Endothelial cell of umbilical vein (primary cell): ENCODE data around the gene ZNFX1. TPM values are rescaled to one million over a fixed set of nuclear protein-coding genes. Genes with fewer than 3 reads are reported as not detected.

Source experiments
- BruUV-seq: library from RNA; stranded (reverse); fragments of 400-500 nt; replicated peaks from 2 replicates; lab custom pipeline; 2021; lab: Mats Ljungman, UMichigan
- CTCF ChIA-PET: fragments of 300-600, 350-600 bp; sonication (Branson Sonifier 250); formaldehyde crosslinking; loops from one replicate; lab custom pipeline; 2021; ENCODE audit warnings: antibody characterized with exemption, inconsistent platforms; lab: Charles Lee
- POLR2A ChIA-PET: fragments of 300-600, 350-600 bp; sonication (Branson Sonifier 250); formaldehyde crosslinking; loops from one replicate; lab custom pipeline; 2021; ENCODE audit warnings: antibody characterized with exemption, inconsistent platforms; lab: Charles Lee
- DNase-seq: peaks from one replicate; pipeline ENCODE4 v3.0.0-alpha.2; 2011; ENCODE audit warnings: low read depth, low spot score
- FAIRE-seq: peaks from 2 replicates; lab custom pipeline; 2011; peaks lifted over from hg19 to GRCh38; lab: Jason Lieb, UNC
- H2AFZ ChIP-seq: 2 replicates; pipeline ENCODE4 v1.6.0; 2012; ENCODE audit warnings: low read depth, low read length, control low read depth, inconsistent platforms
- H3K27ac ChIP-seq: 2 replicates; pipeline ENCODE4 v1.5.1; 2011; ENCODE audit warnings: low read depth, mild to moderate bottlenecking, control low read depth, low read length, moderate library complexity; ENCODE audit not compliant: insufficient read depth
- H3K27me3 ChIP-seq, 2 experiments: 2 replicates each; pipeline versions ENCODE4 v1.6.0 to v1.6.1; 2011; ENCODE audit warnings: low read length in 2 of 2, mixed read lengths in 1 of 2; ENCODE audit not compliant: control insufficient read depth in 2 of 2, insufficient read depth in 2 of 2
- H3K36me3 ChIP-seq, 2 experiments: 2 replicates in 1 of 2; 3 replicates in 1 of 2; pipeline ENCODE4 v1.5.1; 2011; ENCODE audit warnings: low read length in 2 of 2, mild to moderate bottlenecking in 1 of 2, moderate library complexity in 1 of 2; ENCODE audit not compliant: control insufficient read depth in 2 of 2, insufficient read depth in 2 of 2; ENCODE audit errors: extremely low read depth in 1 of 2
- H3K4me1 ChIP-seq: 3 replicates; pipeline ENCODE4 v1.5.1; 2011; ENCODE audit warnings: mild to moderate bottlenecking, low read length; ENCODE audit not compliant: control insufficient read depth, insufficient read depth; ENCODE audit errors: extremely low read depth
- H3K4me2 ChIP-seq: 2 replicates; pipeline ENCODE4 v1.6.1; 2011; ENCODE audit warnings: low read length, control low read depth, mixed read lengths; ENCODE audit not compliant: insufficient read depth
- H3K4me3 ChIP-seq, 3 experiments: fragments of 200-600 bp in 1 of 3; sonication (generic), shearing (Covaris generic) in 1 of 3; replicated peaks in 1 of 3; 2 replicates each; pipeline ENCODE4 v1.5.1; 2011 to 2016; ENCODE audit warnings: control low read depth in 3 of 3, low read length in 3 of 3, mild to moderate bottlenecking in 2 of 3, inconsistent platforms in 1 of 3, low read depth in 1 of 3, moderate library complexity in 1 of 3; ENCODE audit not compliant: insufficient read depth in 1 of 3
- H3K79me2 ChIP-seq: 2 replicates; pipeline ENCODE4 v1.6.0; 2012; ENCODE audit warnings: low read length, inconsistent platforms; ENCODE audit not compliant: control insufficient read depth, insufficient read depth
- H3K9ac ChIP-seq: replicated peaks from 2 replicates; pipeline ENCODE3; 2011; ENCODE audit warnings: low read length, control low read depth; ENCODE audit not compliant: insufficient read depth; ENCODE audit errors: extremely low read depth
- H3K9me1 ChIP-seq: replicated peaks from 3 replicates; pipeline ENCODE4 v1.6.0; 2011; ENCODE audit warnings: mild to moderate bottlenecking, low read length; ENCODE audit not compliant: control insufficient read depth, insufficient read depth; ENCODE audit errors: extremely low read depth
- H3K9me3 ChIP-seq: replicated peaks from 2 replicates; pipeline ENCODE4 v1.5.1; 2012; ENCODE audit warnings: low read length, inconsistent platforms; ENCODE audit not compliant: control insufficient read depth, insufficient read depth
- H4K20me1 ChIP-seq: replicated peaks from 2 replicates; pipeline ENCODE3; 2011; ENCODE audit warnings: mild to moderate bottlenecking, low read length; ENCODE audit not compliant: control insufficient read depth, insufficient read depth; ENCODE audit errors: extremely low read depth
- FOS ChIP-seq: IDR thresholded peaks from 2 replicates; pipeline ENCODE4 v1.6.1; 2011; ENCODE audit warnings: mild to moderate bottlenecking, low read length, moderate library complexity, borderline replicate concordance; ENCODE audit not compliant: insufficient read depth
- POLR2A ChIP-seq: IDR thresholded peaks from 2 replicates; pipeline ENCODE4 v1.6.1; 2012; ENCODE audit warnings: low read depth, mild to moderate bottlenecking, control low read depth, low read length
- POLR2AphosphoS5 ChIP-seq: IDR thresholded peaks from 2 replicates; pipeline ENCODE4 v1.6.1; 2012; ENCODE audit warnings: low read depth, mild to moderate bottlenecking, control low read depth, low read length, moderate library complexity; ENCODE audit not compliant: insufficient read depth
- dilution Hi-C: fragments of 300-500 bp; cut with MboI; formaldehyde crosslinking; loops from one replicate; pipeline ENCODE4 v1.15.0; 2019; ENCODE audit warnings: low sequenced_read_pairs; ENCODE audit not compliant: extremely low pct_ligation_motif_present
- intact Hi-C: fragments of 100-400 bp; cut with micrococcal nuclease; formaldehyde crosslinking; loops from one replicate; pipeline ENCODE4 v1.10.0; 2022
- polyA plus RNA-seq, 4 experiments: library from polyadenylated mRNA; depleted of rRNA in 3 of 4; stranded (reverse) in 3 of 4; unstranded in 1 of 4; fragments of >200 nt; gene quantifications; 2 replicates each; pipeline versions ENCODE4 v1.2.1 to v1.2.3, GENCODE V29; 2011 to 2012; ENCODE audit warnings: missing spikeins in 1 of 4
- total RNA-seq: library from RNA; stranded (reverse); gene quantifications from 2 replicates; pipeline ENCODE4 v1.2.3, GENCODE V29; 2021

Gene ZNFX1
- total and polyA plus RNA-seq, 2 donors (not counting 3 experiments of a cell fraction or from before 2014, with no cell fraction given) = 8.3 to 27.9 TPM

DNA sequence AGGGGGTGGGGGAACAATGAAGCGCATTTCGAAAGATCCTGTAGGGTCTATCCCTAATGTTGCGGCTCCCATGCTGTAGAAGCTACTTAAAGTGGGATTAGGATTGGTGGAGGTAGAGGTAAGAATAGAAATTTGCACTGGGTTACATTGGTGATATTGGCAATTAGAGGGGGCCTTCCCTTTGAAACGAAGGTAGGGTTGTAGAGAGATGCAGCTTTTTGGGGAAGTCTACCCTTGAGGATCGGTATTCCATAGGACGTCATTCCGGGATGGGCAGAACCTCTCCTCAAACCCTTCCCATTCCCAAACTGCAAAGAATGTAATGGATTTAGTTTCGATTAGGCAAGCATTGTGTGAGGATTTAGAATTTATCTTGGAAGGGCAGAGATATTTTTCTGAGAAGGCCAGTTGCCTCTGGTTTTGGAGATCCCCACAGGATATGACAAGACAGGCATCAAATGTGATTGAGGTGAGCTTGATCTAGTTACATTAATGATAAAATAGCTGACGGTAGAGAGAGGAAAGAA lies 5.4 kb upstream of the ZNFX1 start:
- FAIRE-seq (no peak), DNase-seq (no peak)
- Histone ChIP-seq H3K4me3 (peak overlapping the region; percentile 5 to 95 (median 11)), H3K36me3 (peaks cover 66 to 78% of the 10 kb centered on the region in 2 experiments), H3K27me3 (no peaks in the 10 kb centered on the region), H3K9me1 (no peaks in the 10 kb centered on the region), H3K79me2 (peaks cover 91% of the 10 kb centered on the region), H3K9ac (peak overlapping the region; percentile 18), H2AFZ (no peak overlapping the region), H3K4me2 (peak overlapping the region; percentile 99), H3K9me3 (no peaks in the 10 kb centered on the region), H4K20me1 (peaks cover 40% of the 10 kb centered on the region), H3K27ac (no peak overlapping the region), H3K4me1 (peaks cover 69% of the 10 kb centered on the region)
- ChIA-PET CTCF (interaction anchor here (1.1 to 4.0 kb wide), 3 partner anchors 9 to 37 kb away, joined by 4 to 15 read pairs (median 8); no protein-coding TSS in a partner anchor), POLR2A (no interaction called here)
- dilution Hi-C loops = no loop called here
- no peak for TF ChIP-seq POLR2AphosphoS5
- TF ChIP-seq POLR2A = peak; percentile 60
- no TSS peak for BruUV-seq
- intact Hi-C loops = no loop called here

DNA sequence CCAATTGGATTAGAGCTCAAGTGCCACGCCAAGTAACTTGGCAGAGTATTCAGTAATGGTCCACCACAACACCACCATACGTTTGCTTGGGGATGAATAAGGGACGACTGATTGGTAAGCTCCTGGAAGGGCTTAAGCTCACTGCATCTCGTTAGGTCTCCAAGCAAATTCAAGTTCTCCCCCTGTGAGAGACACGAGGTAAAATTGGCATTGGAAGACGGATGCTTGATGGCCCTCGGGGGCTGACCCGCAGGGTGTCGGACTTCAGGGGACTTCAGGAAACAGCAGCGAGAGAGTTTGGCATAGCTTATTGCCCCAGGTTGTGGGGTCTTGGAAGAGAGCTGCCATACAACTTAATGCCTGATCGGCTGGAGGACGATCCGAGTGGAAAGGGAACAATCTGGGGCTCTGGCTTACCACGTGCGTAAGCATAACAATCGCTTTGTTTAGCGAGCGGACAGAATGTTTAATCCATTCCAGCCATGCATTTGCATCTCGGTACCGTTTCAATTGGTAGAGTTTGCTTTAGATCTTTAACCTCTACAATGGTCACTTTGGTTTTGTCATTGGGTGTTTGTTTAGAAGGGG lies 4.8 kb upstream of the ZNFX1 start:
- peak overlapping the region; percentile 11 for H3K9ac ChIP-seq

More for the DNA sequence above, 4.8 kb upstream of the ZNFX1 start:
- H4K20me1 ChIP-seq = peaks cover 39% of the 10 kb centered on the region
- H3K9me1 ChIP-seq = no peaks in the 10 kb centered on the region
- ChIA-PET POLR2A (no interaction called here), CTCF (interaction anchor here (1.1 to 4.0 kb wide), 3 partner anchors 9 to 37 kb away, joined by 4 to 15 read pairs (median 8); no protein-coding TSS in a partner anchor)
- peaks cover 63% of the 10 kb centered on the region for H3K4me1 ChIP-seq
- H2AFZ ChIP-seq = no peak overlapping the region
- H3K9me3 ChIP-seq = no peaks in the 10 kb centered on the region
- TF ChIP-seq POLR2A (peak; percentile 0), FOS (no peak)
- peak overlapping the region; percentile 5 to 95 (median 21) for H3K4me3 ChIP-seq
- H3K27ac ChIP-seq = no peak overlapping the region
- FAIRE-seq = no peak
- no peak for DNase-seq
- no peaks in the 10 kb centered on the region for H3K27me3 ChIP-seq
- dilution Hi-C loops (no loop called here), intact Hi-C loops (no loop called here)
- no TSS peak for BruUV-seq
- H3K4me2 ChIP-seq = peak overlapping the region; percentile 99
- peaks cover 92% of the 10 kb centered on the region for H3K79me2 ChIP-seq
- peaks cover 65 to 74% of the 10 kb centered on the region in 2 experiments for H3K36me3 ChIP-seq
